ENCODE measurements around the gene AGTRAP.

DNA sequence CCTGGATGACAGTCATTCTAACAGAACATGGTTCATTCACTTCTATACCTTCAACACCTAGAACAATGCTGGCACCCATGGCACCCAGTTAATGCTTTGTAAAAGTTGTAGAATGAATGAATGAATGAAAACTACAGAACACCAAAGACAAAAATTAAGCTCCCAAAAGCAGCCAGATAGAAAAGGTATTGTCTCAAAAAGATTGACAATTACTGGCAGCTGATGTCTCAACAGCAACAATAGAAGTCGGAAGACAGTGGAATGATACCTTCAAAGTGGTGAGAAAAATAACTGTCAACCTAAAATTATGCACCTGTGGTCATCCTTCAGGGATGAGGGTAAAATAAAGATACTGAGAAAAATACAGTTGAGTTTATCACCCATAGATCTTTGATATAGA is 21.1 kb downstream of the AGTRAP start:
- TF ChIP-seq, protein P1, sequence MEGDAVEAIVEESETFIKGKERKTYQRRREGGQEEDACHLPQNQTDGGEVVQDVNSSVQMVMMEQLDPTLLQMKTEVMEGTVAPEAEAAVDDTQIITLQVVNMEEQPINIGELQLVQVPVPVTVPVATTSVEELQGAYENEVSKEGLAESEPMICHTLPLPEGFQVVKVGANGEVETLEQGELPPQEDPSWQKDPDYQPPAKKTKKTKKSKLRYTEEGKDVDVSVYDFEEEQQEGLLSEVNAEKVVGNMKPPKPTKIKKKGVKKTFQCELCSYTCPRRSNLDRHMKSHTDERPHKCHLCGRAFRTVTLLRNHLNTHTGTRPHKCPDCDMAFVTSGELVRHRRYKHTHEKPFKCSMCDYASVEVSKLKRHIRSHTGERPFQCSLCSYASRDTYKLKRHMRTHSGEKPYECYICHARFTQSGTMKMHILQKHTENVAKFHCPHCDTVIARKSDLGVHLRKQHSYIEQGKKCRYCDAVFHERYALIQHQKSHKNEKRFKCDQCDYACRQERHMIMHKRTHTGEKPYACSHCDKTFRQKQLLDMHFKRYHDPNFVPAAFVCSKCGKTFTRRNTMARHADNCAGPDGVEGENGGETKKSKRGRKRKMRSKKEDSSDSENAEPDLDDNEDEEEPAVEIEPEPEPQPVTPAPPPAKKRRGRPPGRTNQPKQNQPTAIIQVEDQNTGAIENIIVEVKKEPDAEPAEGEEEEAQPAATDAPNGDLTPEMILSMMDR (IDR thresholded peaks at IDR 0.05) = no peak
- no peak for TF ChIP-seq POLR2AphosphoS5 (IDR thresholded peaks at IDR 0.05; ENCODE audit: insufficient read depth in 1 of 2, low read depth in 1 of 2)
